Effector memory CD4-positive, alpha-beta T cell (primary cell): ENCODE data around the gene LRRC75A.

ENCODE experiments used
- DNase-seq, 3 donors: peaks; one replicate each; pipeline ENCODE4 v3.0.0-alpha.2; 2020
- H3K27ac ChIP-seq: 2 replicates; pipeline ENCODE4 v1.7.0; 2013; ENCODE audit warnings: mild to moderate bottlenecking, low read length, moderate library complexity; ENCODE audit not compliant: insufficient read depth, poor library complexity, severe bottlenecking
- H3K27me3 ChIP-seq: replicated peaks from 2 replicates; pipeline ENCODE4 v1.7.0; 2013; ENCODE audit warnings: mild to moderate bottlenecking, low read length; ENCODE audit not compliant: insufficient read depth, control insufficient read depth, poor library complexity, severe bottlenecking
- H3K36me3 ChIP-seq: 2 replicates; pipeline ENCODE4 v1.7.0; 2013; ENCODE audit warnings: mild to moderate bottlenecking, low read length, moderate library complexity; ENCODE audit not compliant: control insufficient read depth, insufficient read depth
- H3K4me1 ChIP-seq: 2 replicates; pipeline ENCODE4 v1.7.0; 2013; ENCODE audit warnings: low read length, mild to moderate bottlenecking; ENCODE audit not compliant: control insufficient read depth, insufficient read depth, poor library complexity, severe bottlenecking
- H3K4me3 ChIP-seq: 2 replicates; pipeline ENCODE4 v1.7.0; 2013; ENCODE audit warnings: low read length, low read depth, mild to moderate bottlenecking; ENCODE audit not compliant: insufficient read depth, poor library complexity, severe bottlenecking
- H3K9me3 ChIP-seq: 2 replicates; pipeline ENCODE4 v1.7.0; 2013; ENCODE audit warnings: mild to moderate bottlenecking, low read length, moderate library complexity; ENCODE audit not compliant: control insufficient read depth

Gene LRRC75A

GRCh38 chr17:16435925-16436886, 55.8 kb downstream of the LRRC75A start:
- Histone ChIP-seq H3K27me3 (no peaks in the 10 kb centered on the region), H3K36me3 (peaks cover 10% of the 10 kb centered on the region), H3K4me3 (no peak overlapping the region), H3K9me3 (no peaks in the 10 kb centered on the region), H3K27ac (peak overlapping the region; percentile 5), H3K4me1 (peaks cover 19% of the 10 kb centered on the region)
- no peak for DNase-seq

DNA sequence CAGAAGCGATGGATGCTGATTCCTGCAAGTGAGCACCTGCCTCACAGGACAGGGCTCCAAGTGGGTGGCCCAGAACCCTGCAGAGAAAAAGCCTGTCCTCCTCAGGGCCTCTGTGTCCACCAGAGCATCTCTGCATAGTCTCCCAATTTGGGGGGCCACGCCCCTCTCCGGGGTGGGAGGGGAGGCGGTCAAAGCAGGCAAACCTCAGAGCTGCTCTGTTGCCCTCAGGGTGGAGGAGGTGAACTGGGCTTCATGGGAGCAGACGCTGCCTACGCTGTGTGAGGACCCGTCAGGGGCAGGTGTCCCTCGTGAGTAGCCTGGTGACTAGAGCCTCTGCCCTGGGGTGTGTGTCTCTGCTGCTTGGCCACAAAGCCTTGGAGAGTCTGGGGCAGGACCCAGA, 57.3 kb downstream of the LRRC75A start:
- no peak overlapping the region for H3K4me3 ChIP-seq
- no peaks in the 10 kb centered on the region for H3K27me3 ChIP-seq
- H3K36me3 ChIP-seq: peaks cover 14% of the 10 kb centered on the region
- no peak for DNase-seq
- H3K27ac ChIP-seq: no peak overlapping the region
- peaks cover 4% of the 10 kb centered on the region for H3K4me1 ChIP-seq
- H3K9me3 ChIP-seq: no peaks in the 10 kb centered on the region

DNA sequence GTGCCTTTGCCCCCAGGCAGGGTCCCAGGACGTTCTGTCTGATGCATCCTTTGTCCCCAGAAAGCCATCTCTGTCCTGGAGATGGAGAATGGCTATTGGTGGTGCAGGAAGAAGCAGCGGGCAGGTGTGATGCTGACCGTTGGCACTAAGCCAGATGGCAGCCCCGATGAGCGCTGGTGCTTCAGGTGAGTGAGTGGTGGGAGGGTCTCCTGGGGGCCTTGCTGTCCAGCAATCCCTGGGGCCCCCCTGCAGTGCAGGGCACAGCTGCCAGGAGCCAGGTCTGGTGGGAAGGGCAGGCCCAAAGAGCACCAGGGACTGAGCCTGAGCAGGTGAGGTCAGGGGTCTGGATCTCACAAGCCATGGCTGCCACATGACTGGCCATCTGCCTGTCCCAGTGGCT, 58.5 kb downstream of the LRRC75A start:
- no peak overlapping the region for H3K4me3 ChIP-seq
- no peaks in the 10 kb centered on the region for H3K4me1 ChIP-seq
- H3K27me3 ChIP-seq: no peaks in the 10 kb centered on the region
- H3K36me3 ChIP-seq: peaks cover 22% of the 10 kb centered on the region
- H3K9me3 ChIP-seq: no peaks in the 10 kb centered on the region
- DNase-seq: no peak
- no peak overlapping the region for H3K27ac ChIP-seq

- H3K27me3 ChIP-seq: no peaks in the 10 kb centered on the region
- no peaks in the 10 kb centered on the region for H3K9me3 ChIP-seq
- DNase-seq: no peak
- no peak overlapping the region for H3K4me3 ChIP-seq
- H3K27ac ChIP-seq: no peak overlapping the region
- H3K4me1 ChIP-seq: no peaks in the 10 kb centered on the region
- peaks cover 37% of the 10 kb centered on the region for H3K36me3 ChIP-seq
These were observed 60.0 kb downstream of the LRRC75A start for GRCh38 chr17:16432017-16432416.

DNA sequence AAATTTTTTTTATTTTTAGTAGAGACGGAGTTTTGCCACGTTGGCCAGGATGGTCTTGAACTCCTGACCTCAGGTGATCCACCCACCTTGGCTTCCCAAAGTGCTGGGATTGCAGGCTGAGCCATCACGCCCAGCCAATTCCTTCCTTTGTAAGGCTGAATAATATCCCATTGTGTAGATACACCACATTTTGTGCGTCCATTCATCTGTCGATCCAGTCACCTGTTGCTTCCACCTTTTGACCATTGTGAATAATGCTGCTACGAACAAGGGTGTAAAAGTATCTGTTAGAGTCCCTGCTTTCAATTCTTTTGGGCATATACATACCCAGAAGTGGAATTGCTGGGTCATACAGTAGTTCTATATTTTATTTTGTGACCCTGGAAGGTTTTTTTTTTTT, 61.3 kb downstream of the LRRC75A start:
- no peaks in the 10 kb centered on the region for H3K27me3 ChIP-seq
- no peak for DNase-seq
- peaks cover 51% of the 10 kb centered on the region for H3K36me3 ChIP-seq
- H3K27ac ChIP-seq: no peak overlapping the region
- H3K4me3 ChIP-seq: no peak overlapping the region
- H3K9me3 ChIP-seq: no peaks in the 10 kb centered on the region
- no peaks in the 10 kb centered on the region for H3K4me1 ChIP-seq

DNA sequence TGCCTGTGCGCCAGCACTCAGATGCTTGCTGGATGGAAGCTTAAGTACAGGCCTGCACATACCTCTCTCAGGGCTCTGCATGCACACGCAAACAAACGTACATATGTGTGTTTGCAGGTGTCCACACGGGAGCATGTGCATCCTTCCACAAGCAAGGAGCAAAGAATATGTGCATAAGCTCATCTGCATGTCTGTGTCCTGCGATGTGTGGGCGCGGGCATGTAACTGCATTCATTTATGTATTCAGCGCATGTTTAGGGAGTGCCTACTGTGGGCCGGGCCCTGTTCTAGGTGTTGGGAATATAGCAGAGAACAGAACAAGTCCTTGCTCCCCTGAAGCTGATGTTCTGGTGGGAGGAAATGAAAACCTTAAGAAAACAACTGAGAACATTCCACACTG, 62.9 kb downstream of the LRRC75A start:
- Histone ChIP-seq H3K4me3 (no peak overlapping the region), H3K4me1 (no peaks in the 10 kb centered on the region), H3K27me3 (no peaks in the 10 kb centered on the region), H3K9me3 (no peaks in the 10 kb centered on the region), H3K36me3 (peaks cover 55% of the 10 kb centered on the region), H3K27ac (no peak overlapping the region)
- no peak for DNase-seq

- Histone ChIP-seq H3K36me3 (peaks cover 58% of the 10 kb centered on the region), H3K4me1 (no peaks in the 10 kb centered on the region), H3K4me3 (no peak overlapping the region), H3K27ac (no peak overlapping the region), H3K9me3 (no peaks in the 10 kb centered on the region), H3K27me3 (no peaks in the 10 kb centered on the region)
- DNase-seq: no peak
These were observed 63.7 kb downstream of the LRRC75A start for GRCh38 chr17:16428098-16428882.

DNA sequence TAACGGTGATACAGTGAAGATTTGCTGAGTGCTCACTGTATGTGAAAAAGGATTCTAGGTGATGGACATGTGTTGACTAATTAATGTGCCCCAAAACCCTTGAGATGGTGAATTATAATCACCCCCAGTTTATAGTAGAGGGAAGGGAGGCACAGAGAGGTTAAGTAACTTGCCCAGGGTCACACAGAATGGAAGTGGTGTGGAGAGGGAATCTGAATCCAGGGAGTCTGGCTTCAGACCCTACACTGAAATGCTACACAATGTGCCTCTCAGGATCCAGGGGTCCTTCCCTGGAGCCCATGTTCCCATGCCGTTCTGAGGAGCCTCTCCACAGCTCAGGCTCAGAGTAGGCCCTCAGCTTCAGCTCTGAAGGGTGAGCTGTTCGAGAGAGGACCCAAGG, 65.0 kb downstream of the LRRC75A start:
- H3K4me1 ChIP-seq: no peaks in the 10 kb centered on the region
- no peak overlapping the region for H3K4me3 ChIP-seq
- peaks cover 66% of the 10 kb centered on the region for H3K36me3 ChIP-seq
- DNase-seq: no peak
- H3K9me3 ChIP-seq: no peaks in the 10 kb centered on the region
- no peak overlapping the region for H3K27ac ChIP-seq
- H3K27me3 ChIP-seq: no peaks in the 10 kb centered on the region

- H3K9me3 ChIP-seq: no peaks in the 10 kb centered on the region
- no peaks in the 10 kb centered on the region for H3K27me3 ChIP-seq
- no peaks in the 10 kb centered on the region for H3K4me1 ChIP-seq
- no peak overlapping the region for H3K4me3 ChIP-seq
- H3K36me3 ChIP-seq: peaks cover 64% of the 10 kb centered on the region
- DNase-seq: no peak
- H3K27ac ChIP-seq: no peak overlapping the region
These were observed 66.0 kb downstream of the LRRC75A start for GRCh38 chr17:16425698-16426659.
